ENCODE data around the gene ATAT1.

ATAT1 gene

GRCh38 chr6:30670760-30671527, 44.3 kb downstream of the ATAT1 start:
- no peak for DNase-seq (ENCODE audit: low read depth in 1 of 2, low spot score in 1 of 2)
- in situ Hi-C loops (cut with HindIII; ENCODE audit: low pct_unique_long_range_greater_than_20kb, low sequenced_read_pairs): no loop called here
- no peak for TF ChIP-seq JUND (IDR thresholded peaks at IDR 0.05; ENCODE audit: low read depth)

DNA sequence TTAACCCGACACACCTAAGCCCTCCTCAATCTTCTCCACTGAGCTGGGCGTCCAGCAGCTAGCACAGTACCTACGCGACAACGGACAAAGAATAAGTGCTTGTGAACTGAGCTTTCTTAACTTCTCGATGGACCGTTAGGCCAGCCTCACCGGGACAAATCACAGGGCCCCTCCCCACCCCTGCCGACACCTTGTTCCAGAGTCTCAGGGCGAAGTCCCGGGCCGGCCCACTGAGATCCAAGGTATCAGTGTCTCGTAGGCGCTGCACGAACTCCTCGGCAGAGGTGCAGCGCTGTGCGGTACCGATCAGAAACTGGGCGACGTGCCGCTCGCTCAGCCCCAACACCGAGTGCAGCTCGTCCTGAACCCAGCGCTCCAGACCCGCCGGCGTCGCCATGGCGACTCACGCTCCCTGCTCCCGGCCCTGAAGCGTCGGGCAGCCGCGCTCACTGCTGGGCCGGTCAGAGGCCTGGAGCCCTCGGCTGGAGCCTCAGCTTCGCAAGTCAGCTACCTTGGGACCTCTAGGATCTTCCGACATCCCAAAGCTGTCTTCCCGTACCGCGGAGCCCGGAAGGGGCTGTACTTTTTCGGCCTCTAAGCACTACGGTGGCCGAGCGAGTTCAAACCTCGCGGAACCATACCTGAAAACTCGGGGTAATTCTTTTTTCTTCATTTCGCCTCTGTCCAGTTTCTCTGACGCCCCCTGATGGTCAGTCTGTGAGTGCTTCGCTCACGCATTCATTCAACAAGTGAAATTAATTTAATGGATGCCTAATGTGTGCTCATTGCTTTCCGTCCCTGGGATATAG, 46.0 kb downstream of the ATAT1 start, which contains the start of gene DHX16:
TSS of gene DHX16 (minus strand) at position 562 of the 809 bp plus-strand sequence. CDS start at position 397, 165 bp downstream.
- in situ Hi-C loops (cut with HindIII; ENCODE audit: low pct_unique_long_range_greater_than_20kb, low sequenced_read_pairs): no loop called here
- peak; percentile 87 to 99 for DNase-seq (ENCODE audit: low read depth in 1 of 2, low spot score in 1 of 2)
- TF ChIP-seq JUND (IDR thresholded peaks at IDR 0.05; ENCODE audit: low read depth): no peak

DNA sequence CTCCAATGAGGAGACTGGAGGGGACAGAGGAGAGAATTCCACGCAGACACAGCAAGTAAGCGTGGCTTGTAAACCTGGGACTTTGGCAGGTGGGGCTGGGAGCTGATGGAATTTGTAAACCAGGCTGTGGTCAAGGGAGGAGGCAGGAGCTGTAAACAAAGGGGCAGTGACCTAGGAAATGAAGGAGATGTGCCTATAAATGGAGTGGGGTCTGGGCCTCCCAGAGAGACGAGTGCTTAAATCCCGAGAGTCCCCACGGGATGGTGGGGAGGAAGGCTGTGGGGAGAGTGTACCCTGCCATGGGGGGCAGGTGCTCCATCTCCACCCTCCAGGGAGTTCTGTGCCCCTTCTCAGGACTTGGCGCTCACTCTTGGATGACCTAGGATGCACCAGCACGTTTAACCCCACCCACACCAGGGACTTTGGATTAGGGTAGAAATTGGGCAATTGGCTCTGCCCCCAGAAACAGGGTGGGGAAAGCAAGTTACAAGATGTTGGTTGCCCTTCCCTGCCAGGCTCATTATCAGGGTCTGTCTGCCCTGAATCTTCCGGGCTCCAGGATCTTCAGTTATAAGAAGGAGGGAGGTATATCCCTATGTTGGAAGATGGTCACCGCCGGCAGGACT, 50.1 kb downstream of the ATAT1 start:
- TF ChIP-seq JUND (IDR thresholded peaks at IDR 0.05; ENCODE audit: low read depth): no peak
- in situ Hi-C loops (cut with HindIII; ENCODE audit: low pct_unique_long_range_greater_than_20kb, low sequenced_read_pairs): no loop called here
- no peak for DNase-seq (ENCODE audit: low read depth in 1 of 2, low spot score in 1 of 2)

DNA sequence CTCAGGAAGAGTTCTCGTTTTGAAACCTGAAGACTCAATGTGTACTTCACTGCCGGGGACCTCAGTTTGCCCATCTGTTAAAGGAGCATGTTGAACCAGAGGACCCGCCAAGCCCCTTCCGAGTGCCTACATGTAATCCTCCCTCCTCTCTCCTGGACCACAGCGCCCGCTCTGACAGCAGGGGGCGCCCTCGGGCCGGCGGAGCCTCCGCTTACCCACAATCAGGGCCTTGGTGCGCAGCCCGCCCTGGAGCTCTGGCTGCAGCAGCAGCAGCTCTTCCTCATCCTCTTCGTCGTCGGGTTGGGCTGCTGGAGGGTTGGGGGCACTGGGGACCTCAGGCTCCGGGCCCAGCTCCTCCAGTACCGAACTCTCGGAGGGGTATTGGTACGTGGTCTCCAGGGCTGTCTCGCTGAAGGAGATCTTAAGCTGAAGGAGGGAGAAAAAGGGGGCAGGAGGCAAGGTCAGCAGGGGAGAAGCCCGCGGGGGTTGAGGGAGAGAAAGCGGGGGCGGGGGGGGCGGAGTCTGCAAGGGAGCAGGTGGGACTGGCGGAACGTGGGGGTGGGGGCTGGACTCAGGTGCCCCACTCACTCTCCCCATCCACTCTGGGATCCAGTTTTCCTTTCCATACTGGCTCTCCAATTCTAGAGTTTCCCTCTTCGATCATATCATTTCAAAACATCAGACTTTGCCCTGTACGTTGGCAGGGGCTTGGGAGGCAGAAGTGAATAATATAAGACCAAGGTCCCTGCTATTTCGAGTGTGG, 52.5 kb downstream of the ATAT1 start:
- peak; percentile 71 to 83 for DNase-seq (ENCODE audit: low read depth in 1 of 2, low spot score in 1 of 2)
- no peak for TF ChIP-seq JUND (IDR thresholded peaks at IDR 0.05; ENCODE audit: low read depth)
- in situ Hi-C loops (cut with HindIII; ENCODE audit: low pct_unique_long_range_greater_than_20kb, low sequenced_read_pairs): no loop called here

GRCh38 chr6:30679765-30680535, 53.3 kb downstream of the ATAT1 start:
- DNase-seq (ENCODE audit: low read depth in 1 of 2, low spot score in 1 of 2): no peak
- TF ChIP-seq JUND (IDR thresholded peaks at IDR 0.05; ENCODE audit: low read depth): no peak
- in situ Hi-C loops (cut with HindIII; ENCODE audit: low pct_unique_long_range_greater_than_20kb, low sequenced_read_pairs): no loop called here

DNA sequence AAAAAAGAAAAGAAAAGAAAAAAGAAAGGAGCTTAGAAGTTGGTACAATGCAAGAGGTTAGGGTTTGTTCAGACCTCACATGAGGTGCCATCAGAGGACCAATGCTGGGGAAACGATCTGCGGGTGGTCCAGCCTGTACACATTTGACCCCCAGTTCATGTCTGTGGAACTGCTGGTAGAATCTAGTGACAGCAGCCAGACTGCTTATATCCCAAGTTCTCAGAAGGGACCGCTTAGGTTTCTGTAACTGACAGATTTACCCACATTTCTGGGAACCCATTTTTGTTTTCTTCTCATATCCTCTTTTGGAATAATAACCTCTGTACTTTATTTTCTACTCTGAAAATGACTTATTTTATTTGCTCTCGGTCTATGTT, 55.1 kb downstream of the ATAT1 start:
- in situ Hi-C loops (cut with HindIII; ENCODE audit: low pct_unique_long_range_greater_than_20kb, low sequenced_read_pairs): no loop called here
- no peak for TF ChIP-seq JUND (IDR thresholded peaks at IDR 0.05; ENCODE audit: low read depth)
- DNase-seq (ENCODE audit: low read depth in 1 of 2, low spot score in 1 of 2): no peak

- no peak for DNase-seq (ENCODE audit: low read depth in 1 of 2, low spot score in 1 of 2)
- TF ChIP-seq JUND (IDR thresholded peaks at IDR 0.05; ENCODE audit: low read depth): no peak
- in situ Hi-C loops (cut with HindIII; ENCODE audit: low pct_unique_long_range_greater_than_20kb, low sequenced_read_pairs): no loop called here
These were observed 55.8 kb downstream of the ATAT1 start for GRCh38 chr6:30682143-30683117.

- in situ Hi-C loops (cut with HindIII; ENCODE audit: low pct_unique_long_range_greater_than_20kb, low sequenced_read_pairs): no loop called here
- no peak for DNase-seq (ENCODE audit: low read depth in 1 of 2, low spot score in 1 of 2)
- TF ChIP-seq JUND (IDR thresholded peaks at IDR 0.05; ENCODE audit: low read depth): no peak
These were observed 56.7 kb downstream of the ATAT1 start for GRCh38 chr6:30683183-30683979.

GRCh38 chr6:30683980-30684338, 57.3 kb downstream of the ATAT1 start:
- in situ Hi-C loops (cut with HindIII; ENCODE audit: low pct_unique_long_range_greater_than_20kb, low sequenced_read_pairs): no loop called here
- DNase-seq (ENCODE audit: low read depth in 1 of 2, low spot score in 1 of 2): no peak
- TF ChIP-seq JUND (IDR thresholded peaks at IDR 0.05; ENCODE audit: low read depth): no peak
